GM21360 (cell line): ENCODE results near the gene NDC80.

Experiments used
- ATAC-seq: cut with Tn5 transposase; IDR thresholded peaks from one replicate; pipeline ENCODE4 v1.9.1; 2021; ENCODE audit warnings: mild to moderate bottlenecking, moderate library complexity; ENCODE audit not compliant: unreplicated experiment

Gene NDC80

GRCh38 chr18:2662990-2663389, 91.6 kb downstream of the NDC80 start:
- no peak for ATAC-seq
